ENCODE measurements around the gene TENT4A.

DNA sequence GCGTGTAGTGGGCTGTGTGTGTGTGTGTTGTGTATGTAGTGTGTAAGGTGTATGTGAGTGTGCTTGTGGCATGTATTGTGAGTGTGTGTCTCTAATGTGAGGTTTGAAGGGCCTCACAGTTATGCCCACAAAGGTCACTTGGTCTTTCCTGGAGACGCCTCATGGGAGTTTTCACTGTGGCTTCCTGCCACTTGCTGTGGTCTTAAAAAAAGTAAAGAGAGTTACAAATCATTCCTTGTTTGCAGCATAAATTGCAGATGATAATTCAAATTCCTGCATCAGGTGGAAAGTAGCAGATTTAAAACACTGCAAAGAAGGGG lies 72.6 kb downstream of the TENT4A start:
- TF ChIP-seq POLR2A (IDR thresholded peaks at IDR 0.05; ENCODE audit: low read depth, low read length) (no peak), CEBPB (IDR thresholded peaks at IDR 0.05; ENCODE audit: borderline replicate concordance in 1 of 2, low read depth in 2 of 2, low read length in 2 of 2) (no peak), TAF1 (IDR thresholded peaks at IDR 0.05; ENCODE audit: borderline replicate concordance, low read depth, low read length) (no peak)
- TF ChIP-seq, protein P1, sequence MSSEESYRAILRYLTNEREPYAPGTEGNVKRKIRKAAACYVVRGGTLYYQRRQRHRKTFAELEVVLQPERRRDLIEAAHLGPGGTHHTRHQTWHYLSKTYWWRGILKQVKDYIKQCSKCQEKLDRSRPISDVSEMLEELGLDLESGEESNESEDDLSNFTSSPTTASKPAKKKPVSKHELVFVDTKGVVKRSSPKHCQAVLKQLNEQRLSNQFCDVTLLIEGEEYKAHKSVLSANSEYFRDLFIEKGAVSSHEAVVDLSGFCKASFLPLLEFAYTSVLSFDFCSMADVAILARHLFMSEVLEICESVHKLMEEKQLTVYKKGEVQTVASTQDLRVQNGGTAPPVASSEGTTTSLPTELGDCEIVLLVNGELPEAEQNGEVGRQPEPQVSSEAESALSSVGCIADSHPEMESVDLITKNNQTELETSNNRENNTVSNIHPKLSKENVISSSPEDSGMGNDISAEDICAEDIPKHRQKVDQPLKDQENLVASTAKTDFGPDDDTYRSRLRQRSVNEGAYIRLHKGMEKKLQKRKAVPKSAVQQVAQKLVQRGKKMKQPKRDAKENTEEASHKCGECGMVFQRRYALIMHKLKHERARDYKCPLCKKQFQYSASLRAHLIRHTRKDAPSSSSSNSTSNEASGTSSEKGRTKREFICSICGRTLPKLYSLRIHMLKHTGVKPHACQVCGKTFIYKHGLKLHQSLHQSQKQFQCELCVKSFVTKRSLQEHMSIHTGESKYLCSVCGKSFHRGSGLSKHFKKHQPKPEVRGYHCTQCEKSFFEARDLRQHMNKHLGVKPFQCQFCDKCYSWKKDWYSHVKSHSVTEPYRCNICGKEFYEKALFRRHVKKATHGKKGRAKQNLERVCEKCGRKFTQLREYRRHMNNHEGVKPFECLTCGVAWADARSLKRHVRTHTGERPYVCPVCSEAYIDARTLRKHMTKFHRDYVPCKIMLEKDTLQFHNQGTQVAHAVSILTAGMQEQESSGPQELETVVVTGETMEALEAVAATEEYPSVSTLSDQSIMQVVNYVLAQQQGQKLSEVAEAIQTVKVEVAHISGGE (CRISPR knock-in tag; IDR thresholded peaks at IDR 0.05) = no peak
